ENCODE data around the gene PLN.

DNA sequence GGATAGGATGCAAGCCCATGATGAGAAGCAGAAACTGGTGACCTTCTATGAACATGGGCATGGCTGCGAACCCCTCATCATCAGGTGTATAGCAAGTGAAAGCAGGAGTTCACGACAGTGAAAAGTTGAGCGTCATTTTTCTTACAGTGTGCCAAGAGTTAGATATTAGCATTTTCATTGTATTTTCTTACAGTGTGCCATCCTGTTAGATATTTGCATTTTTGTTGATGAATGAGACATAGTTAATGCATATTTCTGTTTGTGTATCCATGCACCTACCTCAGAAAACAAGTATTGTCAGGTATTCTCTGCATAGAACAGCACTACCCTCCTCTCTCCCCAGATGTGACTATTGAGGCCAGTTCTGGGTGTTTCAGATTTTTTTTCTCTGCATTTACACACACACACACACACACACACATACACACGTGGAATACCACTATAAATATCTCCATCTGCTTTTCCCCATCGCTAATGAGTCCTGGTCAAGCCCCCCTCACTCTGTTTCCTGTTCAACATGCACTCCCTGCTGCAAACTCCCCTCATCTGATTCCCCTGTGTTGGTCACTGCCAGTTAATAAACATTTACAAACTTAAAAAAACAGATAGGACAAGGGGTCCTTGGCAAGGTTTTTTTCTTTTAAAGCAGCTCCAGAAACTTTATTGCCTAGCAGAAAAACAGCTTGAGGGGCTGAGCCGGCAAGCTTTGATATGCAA, 41.7 kb downstream of the PLN start:
- TF ChIP-seq, protein P1, sequence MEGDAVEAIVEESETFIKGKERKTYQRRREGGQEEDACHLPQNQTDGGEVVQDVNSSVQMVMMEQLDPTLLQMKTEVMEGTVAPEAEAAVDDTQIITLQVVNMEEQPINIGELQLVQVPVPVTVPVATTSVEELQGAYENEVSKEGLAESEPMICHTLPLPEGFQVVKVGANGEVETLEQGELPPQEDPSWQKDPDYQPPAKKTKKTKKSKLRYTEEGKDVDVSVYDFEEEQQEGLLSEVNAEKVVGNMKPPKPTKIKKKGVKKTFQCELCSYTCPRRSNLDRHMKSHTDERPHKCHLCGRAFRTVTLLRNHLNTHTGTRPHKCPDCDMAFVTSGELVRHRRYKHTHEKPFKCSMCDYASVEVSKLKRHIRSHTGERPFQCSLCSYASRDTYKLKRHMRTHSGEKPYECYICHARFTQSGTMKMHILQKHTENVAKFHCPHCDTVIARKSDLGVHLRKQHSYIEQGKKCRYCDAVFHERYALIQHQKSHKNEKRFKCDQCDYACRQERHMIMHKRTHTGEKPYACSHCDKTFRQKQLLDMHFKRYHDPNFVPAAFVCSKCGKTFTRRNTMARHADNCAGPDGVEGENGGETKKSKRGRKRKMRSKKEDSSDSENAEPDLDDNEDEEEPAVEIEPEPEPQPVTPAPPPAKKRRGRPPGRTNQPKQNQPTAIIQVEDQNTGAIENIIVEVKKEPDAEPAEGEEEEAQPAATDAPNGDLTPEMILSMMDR (IDR thresholded peaks at IDR 0.05; ENCODE audit: insufficient read depth, low read length): no peak
- TF ChIP-seq GABPA (IDR thresholded peaks at IDR 0.05; ENCODE audit: low read depth): no peak
- TF ChIP-seq, protein P2, sequence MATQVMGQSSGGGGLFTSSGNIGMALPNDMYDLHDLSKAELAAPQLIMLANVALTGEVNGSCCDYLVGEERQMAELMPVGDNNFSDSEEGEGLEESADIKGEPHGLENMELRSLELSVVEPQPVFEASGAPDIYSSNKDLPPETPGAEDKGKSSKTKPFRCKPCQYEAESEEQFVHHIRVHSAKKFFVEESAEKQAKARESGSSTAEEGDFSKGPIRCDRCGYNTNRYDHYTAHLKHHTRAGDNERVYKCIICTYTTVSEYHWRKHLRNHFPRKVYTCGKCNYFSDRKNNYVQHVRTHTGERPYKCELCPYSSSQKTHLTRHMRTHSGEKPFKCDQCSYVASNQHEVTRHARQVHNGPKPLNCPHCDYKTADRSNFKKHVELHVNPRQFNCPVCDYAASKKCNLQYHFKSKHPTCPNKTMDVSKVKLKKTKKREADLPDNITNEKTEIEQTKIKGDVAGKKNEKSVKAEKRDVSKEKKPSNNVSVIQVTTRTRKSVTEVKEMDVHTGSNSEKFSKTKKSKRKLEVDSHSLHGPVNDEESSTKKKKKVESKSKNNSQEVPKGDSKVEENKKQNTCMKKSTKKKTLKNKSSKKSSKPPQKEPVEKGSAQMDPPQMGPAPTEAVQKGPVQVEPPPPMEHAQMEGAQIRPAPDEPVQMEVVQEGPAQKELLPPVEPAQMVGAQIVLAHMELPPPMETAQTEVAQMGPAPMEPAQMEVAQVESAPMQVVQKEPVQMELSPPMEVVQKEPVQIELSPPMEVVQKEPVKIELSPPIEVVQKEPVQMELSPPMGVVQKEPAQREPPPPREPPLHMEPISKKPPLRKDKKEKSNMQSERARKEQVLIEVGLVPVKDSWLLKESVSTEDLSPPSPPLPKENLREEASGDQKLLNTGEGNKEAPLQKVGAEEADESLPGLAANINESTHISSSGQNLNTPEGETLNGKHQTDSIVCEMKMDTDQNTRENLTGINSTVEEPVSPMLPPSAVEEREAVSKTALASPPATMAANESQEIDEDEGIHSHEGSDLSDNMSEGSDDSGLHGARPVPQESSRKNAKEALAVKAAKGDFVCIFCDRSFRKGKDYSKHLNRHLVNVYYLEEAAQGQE (IDR thresholded peaks at IDR 0.05; ENCODE audit: insufficient replicate concordance, low read depth): no peak
